ENCODE results near the gene SYT9. TPM values are rescaled to one million over a fixed set of nuclear protein-coding genes. Genes with fewer than 3 reads are reported as not detected.

The SYT9 gene
- under 1 TPM in 2 of 3 donors, not detected in 1; 0.01 to 0.54 TPM for polyA plus RNA-seq

GRCh38 chr11:7251836-7252682 is at the start of gene SYT9:
Gene SYT9 (plus strand): TSS chr11:7251904. CDS start chr11:7252187, 283 bp downstream.
- 1% methylated on average over 81 to 84 of the region's 84 CpGs for WGBS, 3 donors

GRCh38 chr11:7202412-7202811 is 49.3 kb upstream of the SYT9 start:
- 89 to 92% (median 92%) methylated on average over 3 of the region's 3 CpGs for WGBS, 3 donors
- no peak overlapping the region for H3K27ac ChIP-seq (ENCODE audit: low read depth, low read length)

More at GRCh38 chr11:7251836-7252682, at the start of gene SYT9:
- no peak within 1 kb of the TSS for H3K27ac ChIP-seq (ENCODE audit: low read depth, low read length)

- H3K27ac ChIP-seq (ENCODE audit: low read depth, low read length): no peak overlapping the region
- WGBS, 3 donors: 23 to 35% (median 34%) methylated on average over 4 of the region's 4 CpGs
Measured at GRCh38 chr11:7204778-7205177, 46.9 kb upstream of the SYT9 start.

- H3K27ac ChIP-seq (ENCODE audit: low read depth, low read length): no peak overlapping the region
Measured at GRCh38 chr11:7208391-7208790, 43.3 kb upstream of the SYT9 start.

GRCh38 chr11:7219491-7219890 is 32.2 kb upstream of the SYT9 start:
- no peak overlapping the region for H3K27ac ChIP-seq (ENCODE audit: low read depth, low read length)

More at GRCh38 chr11:7208391-7208790, 43.3 kb upstream of the SYT9 start:
- 76 to 87% (median 81%) methylated on average over 7 of the region's 7 CpGs for WGBS, 3 donors

GRCh38 chr11:7220636-7221035 is 31.1 kb upstream of the SYT9 start:
- WGBS, 3 donors: 39 to 57% (median 52%) methylated on average over 3 of the region's 3 CpGs
- no peak overlapping the region for H3K27ac ChIP-seq (ENCODE audit: low read depth, low read length)

- H3K27ac ChIP-seq (ENCODE audit: low read depth, low read length): no peak overlapping the region
- 27 to 50% (median 35%) methylated on average over 4 of the region's 4 CpGs for WGBS, 3 donors
Measured at GRCh38 chr11:7222619-7223018, 29.1 kb upstream of the SYT9 start.

- WGBS, 3 donors: 26 to 61% (median 53%) methylated on average over 5 of the region's 5 CpGs
- no peak overlapping the region for H3K27ac ChIP-seq (ENCODE audit: low read depth, low read length)
Measured at GRCh38 chr11:7239877-7240276, 11.8 kb upstream of the SYT9 start.

- 73 to 80% (median 75%) methylated on average over 3 of the region's 3 CpGs for WGBS, 3 donors
- no peak overlapping the region for H3K27ac ChIP-seq (ENCODE audit: low read depth, low read length)
Measured at GRCh38 chr11:7245341-7245740, 6.4 kb upstream of the SYT9 start.

GRCh38 chr11:7246179-7246578 is 5.5 kb upstream of the SYT9 start:
- no peak overlapping the region for H3K27ac ChIP-seq (ENCODE audit: low read depth, low read length)
- WGBS, 3 donors: 31 to 50% (median 35%) methylated on average over 1 of the region's 1 CpG

- 82 to 84% (median 82%) methylated on average over 3 of the region's 3 CpGs for WGBS, 3 donors
- no peak overlapping the region for H3K27ac ChIP-seq (ENCODE audit: low read depth, low read length)
Measured at GRCh38 chr11:7250166-7250565, 1.5 kb upstream of the SYT9 start.

- 3 to 6% (median 5%) methylated on average over 28 of the region's 28 CpGs for WGBS, 3 donors
- no peak overlapping the region for H3K27ac ChIP-seq (ENCODE audit: low read depth, low read length)
Measured at GRCh38 chr11:7251487-7251835, 243 bp upstream of the SYT9 start.

GRCh38 chr11:7252683-7253213 is 1.0 kb downstream of the SYT9 start:
- WGBS, 3 donors: 9 to 12% (median 11%) methylated on average over 32 to 33 of the region's 33 CpGs
- no peak overlapping the region for H3K27ac ChIP-seq (ENCODE audit: low read depth, low read length)

GRCh38 chr11:7253800-7254199 is 2.1 kb downstream of the SYT9 start:
- WGBS, 3 donors: 57 to 69% (median 66%) methylated on average over 6 of the region's 6 CpGs
- no peak overlapping the region for H3K27ac ChIP-seq (ENCODE audit: low read depth, low read length)

- no peak overlapping the region for H3K27ac ChIP-seq (ENCODE audit: low read depth, low read length)
- 61 to 74% (median 62%) methylated on average over 3 of the region's 3 CpGs for WGBS, 3 donors
Measured at GRCh38 chr11:7254731-7255291, 3.1 kb downstream of the SYT9 start.

- H3K27ac ChIP-seq (ENCODE audit: low read depth, low read length): no peak overlapping the region
- WGBS, 3 donors: 20 to 33% (median 31%) methylated on average over 2 of the region's 2 CpGs
Measured at GRCh38 chr11:7256943-7257342, 5.2 kb downstream of the SYT9 start.

- WGBS, 3 donors: 75 to 84% (median 82%) methylated on average over 2 of the region's 2 CpGs
Measured at GRCh38 chr11:7257724-7258123, 6.0 kb downstream of the SYT9 start.

GRCh38 chr11:7261578-7261977 is 9.9 kb downstream of the SYT9 start:
- WGBS, 3 donors: 70 to 78% (median 75%) methylated on average over 5 of the region's 5 CpGs
- no peak overlapping the region for H3K27ac ChIP-seq (ENCODE audit: low read depth, low read length)

More at GRCh38 chr11:7257724-7258123, 6.0 kb downstream of the SYT9 start:
- H3K27ac ChIP-seq (ENCODE audit: low read depth, low read length): no peak overlapping the region

GRCh38 chr11:7262672-7263071 is 11.0 kb downstream of the SYT9 start:
- WGBS, 3 donors: 32 to 43% (median 40%) methylated on average over 2 of the region's 2 CpGs
- no peak overlapping the region for H3K27ac ChIP-seq (ENCODE audit: low read depth, low read length)

- H3K27ac ChIP-seq (ENCODE audit: low read depth, low read length): no peak overlapping the region
Measured at GRCh38 chr11:7263842-7264241, 12.1 kb downstream of the SYT9 start.

All from adipose tissue (tissue), 3 donors.